PC-9 (cell line): ENCODE data around the gene SALL3. TPM values are rescaled to one million over a fixed set of nuclear protein-coding genes. Genes with fewer than 3 reads are reported as not detected.
"Not testable (repeated sequence)": the region's sequence is repeated elsewhere in the genome, so short reads cannot be mapped to it uniquely, and the experiment has no call there.

Source experiments
- BruUV-seq: library from RNA; stranded (reverse); fragments of 400-500 nt; replicated peaks from 2 replicates; lab custom pipeline; 2021; lab: Mats Ljungman, UMichigan
- CTCF ChIA-PET: fragments of 300-600 bp; sonication (Branson Sonifier 250); formaldehyde crosslinking; loops from one replicate; lab custom pipeline; 2022; ENCODE audit warnings: antibody characterized with exemption; lab: Charles Lee
- POLR2A ChIA-PET: fragments of 300-600 bp; sonication (Branson Sonifier 250); formaldehyde crosslinking; loops from one replicate; lab custom pipeline; 2022; ENCODE audit warnings: antibody characterized with exemption; ENCODE audit not compliant: unreplicated experiment; lab: Charles Lee
- DNase-seq, 2 experiments: peaks; one replicate each; pipeline versions ENCODE4 v3.0.0 to v3.0.0-alpha.2; 2015 to 2022; ENCODE audit warnings: mixed read lengths in 1 of 2
- H2AFZ ChIP-seq: fragments of 200-600 bp; sonication (generic); 2 replicates; pipeline ENCODE4 v1.8.1; 2017; ENCODE audit warnings: antibody characterized with exemption
- H3F3A ChIP-seq: fragments of 200-600 bp; sonication (generic); 2 replicates; pipeline ENCODE4 v1.8.1; 2017; ENCODE audit warnings: antibody characterized with exemption, mild to moderate bottlenecking, low read depth; ENCODE audit not compliant: insufficient read depth
- H3K27ac ChIP-seq: fragments of 200-600 bp; sonication (generic); 2 replicates; pipeline ENCODE4 v1.6.1; 2016; ENCODE audit warnings: mixed run types
- H3K27me3 ChIP-seq: fragments of 200-600 bp; sonication (generic); 2 replicates; pipeline ENCODE4 v1.6.1; 2016; ENCODE audit warnings: low read depth, mixed run types; ENCODE audit not compliant: insufficient read depth
- H3K36me3 ChIP-seq: fragments of 200-600 bp; sonication (generic); 2 replicates; pipeline ENCODE4 v1.6.1; 2016; ENCODE audit warnings: low read depth, mixed run types
- H3K4me1 ChIP-seq: fragments of 200-600 bp; sonication (generic); replicated peaks from 2 replicates; pipeline ENCODE4 v1.6.1; 2016; ENCODE audit warnings: mixed run types; ENCODE audit not compliant: insufficient read depth
- H3K4me2 ChIP-seq: fragments of 200-600 bp; sonication (generic); 2 replicates; pipeline ENCODE4 v1.6.1; 2017; ENCODE audit warnings: mixed run types
- H3K4me3 ChIP-seq: fragments of 200-600 bp; sonication (generic); 2 replicates; pipeline ENCODE4 v1.6.1; 2016; ENCODE audit warnings: mixed run types
- H3K79me2 ChIP-seq: fragments of 200-600 bp; sonication (generic); 2 replicates; pipeline ENCODE4 v1.6.1; 2017; ENCODE audit warnings: low read depth, mixed run types
- H3K9me2 ChIP-seq: fragments of 200-600 bp; sonication (generic); 2 replicates; pipeline ENCODE4 v1.8.1; 2017; ENCODE audit warnings: mild to moderate bottlenecking; ENCODE audit not compliant: insufficient read depth
- H3K9me3 ChIP-seq: fragments of 200-600 bp; sonication (generic); 2 replicates; pipeline ENCODE4 v1.8.1; 2016; ENCODE audit warnings: low read depth; ENCODE audit not compliant: insufficient read depth
- H4K20me1 ChIP-seq: fragments of 200-600 bp; sonication (generic); 2 replicates; pipeline ENCODE4 v1.8.1; 2017; ENCODE audit not compliant: insufficient read depth
- CTCF ChIP-seq: fragments of 200-600 bp; sonication (generic); conservative IDR thresholded peaks from 2 replicates; pipeline ENCODE4 v1.6.1; 2017; ENCODE audit warnings: mixed run types, antibody characterized with exemption, mild to moderate bottlenecking, moderate library complexity
- EZH2 ChIP-seq: fragments of 200-600 bp; sonication (generic); IDR thresholded peaks from 2 replicates; pipeline ENCODE4 v1.8.0; 2017; ENCODE audit warnings: antibody characterized with exemption, low read depth
- intact Hi-C: fragments of 100-400 bp; cut with micrococcal nuclease; formaldehyde crosslinking; loops from one replicate; pipeline ENCODE4 v1.10.0; 2022; ENCODE audit not compliant: unreplicated experiment
- total RNA-seq: library from RNA; stranded (reverse); gene quantifications from 2 replicates; pipeline ENCODE4 v1.2.3, GENCODE V29; 2021

SALL3 gene
- total RNA-seq, 1 experiment from 2014 or later, result not detected

- no peak overlapping the region for H3K4me2 ChIP-seq
- H3K4me1 ChIP-seq, result no peaks in the 10 kb centered on the region
- no peaks in the 10 kb centered on the region for H3K36me3 ChIP-seq
- H2AFZ ChIP-seq, result no peak overlapping the region
- no peak overlapping the region for H3K27ac ChIP-seq
- no peaks in the 10 kb centered on the region for H4K20me1 ChIP-seq
- no peaks in the 10 kb centered on the region for H3K79me2 ChIP-seq
- no peak overlapping the region for H3K4me3 ChIP-seq
- peaks cover 97% of the 10 kb centered on the region for H3K27me3 ChIP-seq
- no peak for DNase-seq
- no peaks in the 10 kb centered on the region for H3K9me3 ChIP-seq
- no TSS peak for BruUV-seq
- ChIA-PET CTCF (no interaction called here), POLR2A (no interaction called here)
- intact Hi-C loops, result no loop called here
- no peak for TF ChIP-seq CTCF
- no peak for TF ChIP-seq EZH2
- no peaks in the 10 kb centered on the region for H3K9me2 ChIP-seq
- H3F3A ChIP-seq, result no peaks in the 10 kb centered on the region
Observed at GRCh38 chr18:78937166-78937565, 42.5 kb upstream of the SALL3 start.

- Histone ChIP-seq H3K9me3 (no peaks in the 10 kb centered on the region), H3F3A (no peaks in the 10 kb centered on the region), H3K36me3 (no peaks in the 10 kb centered on the region), H3K79me2 (no peaks in the 10 kb centered on the region), H4K20me1 (no peaks in the 10 kb centered on the region), H3K9me2 (no peaks in the 10 kb centered on the region), H3K4me3 (no peak overlapping the region), H3K27ac (no peak overlapping the region), H3K4me1 (no peaks in the 10 kb centered on the region), H3K4me2 (no peak overlapping the region), H3K27me3 (peaks cover 97% of the 10 kb centered on the region), H2AFZ (no peak overlapping the region)
- BruUV-seq, result no TSS peak
- no peak for DNase-seq
- TF ChIP-seq CTCF, result no peak
- TF ChIP-seq EZH2, result no peak
- CTCF ChIA-PET, result no interaction called here
- POLR2A ChIA-PET, result no interaction called here
- intact Hi-C loops, result no loop called here
Observed at GRCh38 chr18:78939105-78939504, 40.5 kb upstream of the SALL3 start.

- CTCF ChIA-PET, result no interaction called here
- no peaks in the 10 kb centered on the region for H3K9me2 ChIP-seq
- DNase-seq, result no peak
- no peak overlapping the region for H2AFZ ChIP-seq
- intact Hi-C loops, result no loop called here
- H3K4me2 ChIP-seq, result no peak overlapping the region
- POLR2A ChIA-PET, result no interaction called here
- no peaks in the 10 kb centered on the region for H3K79me2 ChIP-seq
- H4K20me1 ChIP-seq, result no peaks in the 10 kb centered on the region
- no peak overlapping the region for H3K27ac ChIP-seq
- no peaks in the 10 kb centered on the region for H3F3A ChIP-seq
- BruUV-seq, result no TSS peak
- no peaks in the 10 kb centered on the region for H3K36me3 ChIP-seq
- TF ChIP-seq CTCF (no peak), EZH2 (no peak)
- no peaks in the 10 kb centered on the region for H3K9me3 ChIP-seq
- no peaks in the 10 kb centered on the region for H3K4me1 ChIP-seq
- H3K4me3 ChIP-seq, result no peak overlapping the region
- peaks cover 96% of the 10 kb centered on the region for H3K27me3 ChIP-seq
Observed at GRCh38 chr18:78939734-78940494, 39.7 kb upstream of the SALL3 start.

- peaks cover 91% of the 10 kb centered on the region for H3K27me3 ChIP-seq
- H3K79me2 ChIP-seq, H3F3A ChIP-seq, DNase-seq, H3K9me2 ChIP-seq, H3K4me2 ChIP-seq, H2AFZ ChIP-seq, CTCF ChIA-PET, H3K27ac ChIP-seq, H3K36me3 ChIP-seq, H3K4me3 ChIP-seq, POLR2A ChIA-PET, H4K20me1 ChIP-seq, intact Hi-C loops, BruUV-seq, H3K4me1 ChIP-seq, H3K9me3 ChIP-seq: not testable (repeated sequence)
Observed at GRCh38 chr18:78942236-78942635, 37.4 kb upstream of the SALL3 start.
